Esophagus squamous epithelium (tissue), 4 donors: ENCODE data around the gene UBE2A.

Experiments used
- POLR2A ChIP-seq, 4 donors: fragments of 450-650 bp; IDR thresholded peaks; one replicate each; pipeline ENCODE4 v1.6.1; 2017; ENCODE audit warnings: antibody characterized with exemption in 4 of 4, mild to moderate bottlenecking in 4 of 4, moderate library complexity in 3 of 4
- TF ChIP-seq, protein P1 (sequence below), 6 experiments: fragments of 450-650 bp in 4 of 6; fragments of 200-600 bp in 2 of 6; sonication (generic) in 2 of 6; IDR thresholded peaks; one replicate each; pipeline ENCODE4 v1.5.1; 2016 to 2019; ENCODE audit warnings: antibody characterized with exemption in 6 of 6, mild to moderate bottlenecking in 4 of 6, moderate library complexity in 4 of 6

DNA sequence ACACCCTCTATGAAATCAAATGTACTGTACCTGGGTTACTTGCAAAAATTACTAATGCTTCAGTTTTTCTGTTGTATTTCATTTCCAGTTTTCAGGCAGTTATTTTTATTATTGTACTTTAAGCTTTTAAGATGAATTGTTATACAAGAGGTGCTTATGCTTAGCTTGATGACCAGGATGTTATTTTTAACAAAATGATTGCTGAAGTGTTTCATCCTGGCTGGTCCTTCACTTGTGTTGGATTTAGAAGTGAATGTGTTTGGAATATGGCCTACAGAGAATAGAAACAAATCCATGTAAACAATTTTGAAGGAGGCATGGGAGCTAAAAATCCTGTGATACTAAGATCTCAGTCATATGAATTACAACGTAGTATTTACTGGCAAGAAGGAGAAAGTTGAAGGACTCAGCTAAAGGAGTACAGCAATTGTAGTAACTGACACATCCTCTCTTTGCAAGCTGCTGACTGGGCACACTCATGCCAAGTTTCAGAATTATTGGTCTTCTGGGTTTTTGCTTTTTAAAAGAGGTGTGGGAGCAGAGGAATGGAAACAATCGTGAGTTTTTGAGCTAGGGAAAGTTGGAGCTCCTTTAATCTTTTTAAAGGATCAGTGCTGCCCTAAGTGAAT is 9.2 kb downstream of the UBE2A start:
- TF ChIP-seq, protein P1, sequence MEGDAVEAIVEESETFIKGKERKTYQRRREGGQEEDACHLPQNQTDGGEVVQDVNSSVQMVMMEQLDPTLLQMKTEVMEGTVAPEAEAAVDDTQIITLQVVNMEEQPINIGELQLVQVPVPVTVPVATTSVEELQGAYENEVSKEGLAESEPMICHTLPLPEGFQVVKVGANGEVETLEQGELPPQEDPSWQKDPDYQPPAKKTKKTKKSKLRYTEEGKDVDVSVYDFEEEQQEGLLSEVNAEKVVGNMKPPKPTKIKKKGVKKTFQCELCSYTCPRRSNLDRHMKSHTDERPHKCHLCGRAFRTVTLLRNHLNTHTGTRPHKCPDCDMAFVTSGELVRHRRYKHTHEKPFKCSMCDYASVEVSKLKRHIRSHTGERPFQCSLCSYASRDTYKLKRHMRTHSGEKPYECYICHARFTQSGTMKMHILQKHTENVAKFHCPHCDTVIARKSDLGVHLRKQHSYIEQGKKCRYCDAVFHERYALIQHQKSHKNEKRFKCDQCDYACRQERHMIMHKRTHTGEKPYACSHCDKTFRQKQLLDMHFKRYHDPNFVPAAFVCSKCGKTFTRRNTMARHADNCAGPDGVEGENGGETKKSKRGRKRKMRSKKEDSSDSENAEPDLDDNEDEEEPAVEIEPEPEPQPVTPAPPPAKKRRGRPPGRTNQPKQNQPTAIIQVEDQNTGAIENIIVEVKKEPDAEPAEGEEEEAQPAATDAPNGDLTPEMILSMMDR (IDR thresholded peaks at IDR 0.05) = no peak
- no peak for TF ChIP-seq POLR2A (IDR thresholded peaks at IDR 0.05)
